Measurements from ENCODE around the gene UMODL1.

GRCh38 chr21:42026082-42026435 lies 45.1 kb upstream of the UMODL1 start:
- TF ChIP-seq POLR2A (IDR thresholded peaks at IDR 0.05; ENCODE audit: low read depth, low read length) = no peak
- no peak for TF ChIP-seq CTCF (IDR thresholded peaks at IDR 0.05; ENCODE audit: extremely low read depth in 1 of 2, insufficient read depth in 1 of 2, low read depth in 1 of 2, low read length in 2 of 2)
- no peak for TF ChIP-seq MAX (IDR thresholded peaks at IDR 0.05; ENCODE audit: insufficient read depth, insufficient read length)
- TF ChIP-seq FOS (IDR thresholded peaks at IDR 0.05; ENCODE audit: borderline replicate concordance, insufficient read depth, low read length) = no peak
- no peak for TF ChIP-seq EZH2 (IDR thresholded peaks at IDR 0.05; ENCODE audit: borderline replicate concordance, low read depth, low read length, severe bottlenecking)

Data from endothelial cell of umbilical vein (primary cell).